NCI-H510A treated with DMSO at 0.1 percent for 48 hours (cell line): ENCODE data around the gene LMOD1.
"Not testable (repeated sequence)": the region's sequence is repeated elsewhere in the genome, so short reads cannot be mapped to it uniquely, and the experiment has no call there.

Experiments
- DNase-seq: peaks from one replicate; lab custom pipeline; 2025; lab: John Stamatoyannopoulos, UW

LMOD1 gene

GRCh38 chr1:201914456-201915235 lies 31.7 kb downstream of the LMOD1 start:
- DNase-seq = no peak

GRCh38 chr1:201912832-201913231 lies 33.5 kb downstream of the LMOD1 start:
- DNase-seq = no peak

- no peak for DNase-seq
Measured at GRCh38 chr1:201911826-201912571, 34.3 kb downstream of the LMOD1 start.

DNA sequence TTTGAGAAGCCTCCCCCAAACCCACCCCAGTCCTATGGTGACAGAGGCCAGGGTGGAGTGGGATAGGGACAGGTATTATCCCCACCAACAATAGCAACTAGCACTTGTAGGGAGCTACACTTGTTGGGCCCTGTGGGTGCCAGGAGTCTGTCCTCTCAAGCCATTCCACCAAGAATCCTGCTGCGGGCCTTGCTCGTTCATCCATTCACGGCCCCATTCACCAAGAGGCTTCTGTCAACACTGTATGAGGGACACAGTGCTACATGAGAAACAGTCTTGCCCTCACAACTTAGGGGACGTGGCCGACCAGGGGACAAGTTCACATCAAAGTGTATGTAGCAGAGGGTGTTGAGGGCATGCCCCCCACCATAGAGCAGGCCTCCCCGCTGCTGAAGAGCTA lies 38.7 kb downstream of the LMOD1 start:
- DNase-seq = no peak

DNA sequence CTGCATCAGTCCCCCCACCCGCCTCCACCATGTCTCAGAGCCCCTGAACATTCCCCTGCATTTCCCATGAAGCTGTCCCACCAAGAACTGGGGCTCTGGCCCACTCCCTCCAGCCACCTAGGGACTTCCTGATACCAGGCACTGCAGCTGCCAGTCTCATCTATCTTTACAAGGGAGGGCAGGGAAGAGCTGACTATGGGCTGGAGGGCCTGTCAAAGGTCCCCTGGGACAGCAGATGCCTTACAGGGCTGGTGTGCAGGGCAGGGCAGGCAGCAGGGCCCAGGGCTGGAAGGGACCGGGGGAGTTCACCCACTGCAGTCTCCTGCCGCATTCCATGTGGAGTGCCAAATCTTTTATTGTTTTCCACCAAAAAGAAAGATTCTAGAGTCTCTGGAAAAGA lies 40.0 kb downstream of the LMOD1 start:
- DNase-seq = no peak

GRCh38 chr1:201905234-201905890 lies 41.0 kb downstream of the LMOD1 start:
- DNase-seq = no peak

GRCh38 chr1:201904579-201904978 lies 41.8 kb downstream of the LMOD1 start:
- DNase-seq = no peak

- DNase-seq = no peak
Measured at GRCh38 chr1:201903135-201903534, 43.2 kb downstream of the LMOD1 start.

DNA sequence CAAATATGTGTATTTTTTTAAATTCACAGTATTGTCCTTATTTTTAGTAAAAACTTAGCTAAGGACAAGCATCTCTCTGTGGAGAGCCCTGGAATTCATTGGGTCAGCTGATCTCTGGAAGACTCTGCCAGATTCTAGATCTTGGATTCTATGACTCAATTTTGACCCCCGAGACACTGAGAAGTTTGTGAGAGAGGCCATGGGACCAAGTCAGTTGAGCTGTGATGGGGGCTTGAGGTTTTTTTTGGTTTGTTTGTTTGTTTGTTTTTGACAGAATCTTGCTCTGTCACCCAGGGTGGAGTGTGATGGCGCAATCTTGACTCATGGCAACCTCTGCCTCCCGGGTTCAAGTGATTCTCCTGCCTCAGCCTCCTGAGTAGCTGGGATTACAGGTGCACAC lies 44.1 kb downstream of the LMOD1 start:
- no peak for DNase-seq

DNA sequence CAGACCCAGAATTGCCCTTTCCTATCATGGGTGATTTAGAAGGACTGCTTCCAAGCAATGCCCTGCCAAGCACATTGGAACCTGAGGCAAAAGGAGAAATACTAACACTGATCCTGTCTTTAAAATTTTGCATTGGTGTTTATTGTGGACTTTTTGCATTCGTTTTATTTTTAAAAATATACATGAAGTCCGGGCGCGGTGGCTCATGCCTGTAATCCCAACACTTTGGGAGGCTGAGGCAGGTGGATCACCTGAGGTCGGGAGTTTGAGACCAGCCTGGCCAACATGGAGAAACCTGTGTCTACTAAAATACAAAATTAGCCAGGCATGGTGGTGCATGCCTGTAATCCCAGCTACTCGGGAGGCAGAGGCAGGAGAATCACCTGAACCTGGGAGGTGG lies 45.3 kb downstream of the LMOD1 start:
- not testable (repeated sequence) for DNase-seq

DNA sequence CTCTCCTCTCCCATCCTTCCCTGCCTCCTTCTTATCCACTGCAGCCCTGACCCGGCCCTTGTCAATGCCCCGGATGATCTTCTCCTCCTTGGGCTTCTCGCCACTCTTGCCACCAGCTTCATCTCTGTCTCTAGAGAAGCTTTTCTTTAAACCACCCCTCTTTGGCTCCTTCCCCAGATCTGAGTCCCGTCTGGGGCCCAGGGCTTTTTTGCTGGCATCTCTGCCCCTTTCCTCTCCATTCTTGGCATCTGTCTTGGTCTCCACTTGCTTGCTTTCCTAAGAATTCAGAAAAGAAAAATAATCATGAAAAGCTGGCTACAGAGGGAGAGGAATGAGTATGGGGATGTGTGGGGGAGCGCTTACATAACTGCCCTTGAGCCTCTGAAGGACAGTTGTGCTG lies 45.9 kb downstream of the LMOD1 start:
- DNase-seq = no peak

GRCh38 chr1:201899683-201900429 lies 46.5 kb downstream of the LMOD1 start:
- no peak for DNase-seq

DNA sequence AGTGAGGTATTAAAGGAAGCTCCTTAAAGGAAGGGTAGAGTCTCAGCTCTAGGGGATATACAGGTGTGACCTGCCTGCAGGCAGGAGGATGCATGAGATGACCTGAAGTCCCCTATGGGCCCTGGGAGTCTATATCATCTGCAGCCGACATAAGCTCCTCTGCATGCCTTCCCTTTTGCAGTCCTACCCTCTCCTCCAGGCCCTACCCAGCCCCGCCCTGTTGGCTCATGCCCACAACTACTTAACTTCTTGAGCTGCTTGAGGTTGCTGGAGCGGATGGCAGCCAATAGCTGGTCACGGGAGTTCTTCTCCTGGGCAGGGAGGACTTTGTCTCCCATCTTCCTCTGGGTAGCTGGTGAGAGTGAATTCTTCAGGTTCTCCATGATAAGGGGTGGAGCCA lies 47.4 kb downstream of the LMOD1 start:
- no peak for DNase-seq

GRCh38 chr1:201898240-201898894 lies 48.0 kb downstream of the LMOD1 start:
- no peak for DNase-seq

GRCh38 chr1:201896951-201897391 lies 49.4 kb downstream of the LMOD1 start:
- DNase-seq = no peak

DNA sequence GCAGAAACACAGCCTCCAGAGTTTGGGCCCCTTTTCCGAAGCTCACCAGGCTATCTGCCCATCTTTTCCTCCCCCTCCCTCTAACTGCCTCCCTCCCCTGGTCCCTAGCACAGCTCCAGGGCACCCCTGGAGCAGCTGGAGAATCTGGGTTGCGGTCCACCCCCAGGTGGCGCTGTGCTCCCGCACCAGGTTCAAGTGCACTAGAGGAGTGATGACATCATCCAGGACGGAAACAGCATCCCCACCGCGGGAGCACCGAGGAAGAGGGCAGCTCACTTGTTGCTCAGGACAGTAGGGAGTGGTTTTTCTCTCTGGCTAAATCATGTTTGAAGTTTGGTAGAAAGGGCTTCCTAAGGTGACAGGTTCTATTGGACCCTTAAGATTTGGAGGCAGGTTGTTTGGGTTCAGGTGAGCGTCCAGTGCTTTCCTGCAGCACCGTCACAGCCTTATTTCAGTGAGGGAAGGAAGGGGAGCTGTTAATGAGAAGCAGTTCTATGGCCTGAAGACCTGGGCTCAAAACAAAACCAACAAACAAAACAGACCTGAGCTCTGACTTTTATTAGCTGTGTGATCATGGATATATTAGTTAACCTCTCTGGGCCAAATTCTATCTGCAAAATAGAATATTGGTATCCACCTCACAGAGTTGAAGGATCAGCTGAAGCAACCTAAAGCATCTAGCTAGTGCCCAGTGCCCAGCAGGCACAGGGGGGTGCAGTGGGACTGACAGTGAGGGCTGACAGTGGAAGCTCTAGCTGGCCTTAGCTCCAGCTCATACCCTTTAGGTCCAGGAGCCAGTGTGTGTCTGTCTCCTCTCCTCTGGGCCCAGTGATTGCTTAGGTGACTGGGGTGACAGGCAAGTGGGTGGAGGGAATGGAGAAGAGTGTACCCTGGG lies 50.2 kb downstream of the LMOD1 start:
- DNase-seq = peak; percentile 91

GRCh38 chr1:201895120-201895665 lies 51.2 kb downstream of the LMOD1 start:
- DNase-seq = no peak

GRCh38 chr1:201894343-201895119 lies 51.8 kb downstream of the LMOD1 start:
- no peak for DNase-seq

DNA sequence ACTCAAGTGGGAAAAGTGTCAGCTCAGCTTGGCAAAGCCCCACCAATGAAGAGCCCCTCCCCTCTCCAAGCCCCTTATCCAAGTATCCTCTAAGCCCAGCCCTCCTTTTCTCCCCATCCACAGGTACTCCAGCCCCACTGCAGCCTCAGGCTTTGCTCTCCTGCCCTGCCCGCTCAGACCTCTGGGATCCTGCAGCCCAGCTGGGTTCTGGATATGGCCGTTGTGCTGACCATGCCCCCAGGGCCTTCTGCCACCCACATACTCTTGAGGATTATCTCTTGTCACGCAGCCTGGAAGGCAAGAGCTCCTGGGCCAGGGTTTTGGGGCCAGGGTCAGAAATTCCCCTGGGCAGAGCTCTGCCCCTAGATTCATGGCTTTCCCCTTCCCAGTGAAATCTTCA lies 52.9 kb downstream of the LMOD1 start:
- no peak for DNase-seq

- no peak for DNase-seq
Measured at GRCh38 chr1:201892211-201892610, 54.1 kb downstream of the LMOD1 start.
